ENCODE data around the gene KCNA5. TPM values are rescaled to one million over a fixed set of nuclear protein-coding genes. Genes with fewer than 3 reads are reported as not detected.

Gene KCNA5
- total RNA-seq = 1.0 to 6.7 TPM (median 6.5 TPM) in 3 replicates
- long read RNA-seq, transcript KCNA5-201 (1 exons, 2,800 nt) = major isoform, 26 of 26 reads
- long read RNA-seq, partial matches to known transcripts = 0 of 26 reads
- long read RNA-seq, other reads (novel, unspliced or antisense) = 0 of 26 reads

GRCh38 chr12:5043589-5044419 lies at the start of gene KCNA5:
TSS of gene KCNA5 (plus strand) at chr12:5043879. CDS start at chr12:5044148, 269 bp downstream.
- no peak for TF ChIP-seq CTCF (IDR thresholded peaks at IDR 0.05)
- DNase-seq (ENCODE audit: low spot score) = no peak
- H3K27ac Mint-ChIP-seq (ENCODE audit: unreplicated experiment) = no peak within 1 kb of the TSS
- peaks cover 35% of the 10 kb centered on the region for H3K4me1 Mint-ChIP-seq (ENCODE audit: low read depth)
- peaks cover 2% of the 10 kb centered on the region for H3K36me3 Mint-ChIP-seq (ENCODE audit: low read depth)
- peaks cover 68% of the 10 kb centered on the region for H3K27me3 Mint-ChIP-seq (ENCODE audit: low read depth)
- H3K9me3 Mint-ChIP-seq (ENCODE audit: low read depth) = no peaks in the 10 kb centered on the region
- H3K4me3 Mint-ChIP-seq (ENCODE audit: unreplicated experiment) = peak within 1 kb of the TSS; percentile 48

DNA sequence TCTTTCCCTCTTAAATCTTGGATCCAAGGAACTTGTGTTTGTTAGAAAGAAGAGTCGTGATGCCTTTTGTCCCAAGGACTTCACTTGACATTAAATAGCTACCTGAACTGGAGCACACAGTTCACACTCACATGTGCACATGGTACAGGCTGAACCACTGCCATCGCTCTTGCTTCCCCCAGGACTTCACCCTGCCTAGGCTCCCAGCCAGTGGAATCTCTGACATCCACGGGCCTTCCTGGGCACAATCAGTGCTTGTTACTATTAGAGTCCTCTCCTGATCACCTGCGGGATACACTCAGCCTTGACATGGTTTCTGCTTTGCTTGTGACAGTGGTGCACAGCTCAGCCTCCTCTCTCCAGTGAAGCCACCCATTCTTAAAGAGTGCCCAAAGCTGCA lies 49.1 kb upstream of the KCNA5 start:
- no peak for TF ChIP-seq CTCF (IDR thresholded peaks at IDR 0.05)
- no peak for DNase-seq (ENCODE audit: low spot score)
- Mint-ChIP-seq H3K27ac (ENCODE audit: unreplicated experiment) (no peak overlapping the region), H3K4me3 (ENCODE audit: unreplicated experiment) (no peak overlapping the region), H3K9me3 (ENCODE audit: low read depth) (no peaks in the 10 kb centered on the region), H3K36me3 (ENCODE audit: low read depth) (no peaks in the 10 kb centered on the region), H3K4me1 (ENCODE audit: low read depth) (peaks cover 11% of the 10 kb centered on the region), H3K27me3 (ENCODE audit: low read depth) (peaks cover 41% of the 10 kb centered on the region)

- TF ChIP-seq CTCF (IDR thresholded peaks at IDR 0.05) = no peak
- Mint-ChIP-seq H3K4me3 (ENCODE audit: unreplicated experiment) (no peak overlapping the region), H3K9me3 (ENCODE audit: low read depth) (no peaks in the 10 kb centered on the region), H3K4me1 (ENCODE audit: low read depth) (peaks cover 12% of the 10 kb centered on the region), H3K27ac (ENCODE audit: unreplicated experiment) (no peak overlapping the region), H3K27me3 (ENCODE audit: low read depth) (peaks cover 27% of the 10 kb centered on the region), H3K36me3 (ENCODE audit: low read depth) (no peaks in the 10 kb centered on the region)
- no peak for DNase-seq (ENCODE audit: low spot score)
These were observed 47.0 kb upstream of the KCNA5 start for GRCh38 chr12:4996714-4997113.

- peaks cover 18% of the 10 kb centered on the region for H3K27me3 Mint-ChIP-seq (ENCODE audit: low read depth)
- H3K4me1 Mint-ChIP-seq (ENCODE audit: low read depth) = peaks cover 22% of the 10 kb centered on the region
- peak overlapping the region; percentile 80 for H3K27ac Mint-ChIP-seq (ENCODE audit: unreplicated experiment)
- no peak overlapping the region for H3K4me3 Mint-ChIP-seq (ENCODE audit: unreplicated experiment)
- no peak for TF ChIP-seq CTCF (IDR thresholded peaks at IDR 0.05)
- H3K36me3 Mint-ChIP-seq (ENCODE audit: low read depth) = no peaks in the 10 kb centered on the region
- no peak for DNase-seq (ENCODE audit: low spot score)
- no peaks in the 10 kb centered on the region for H3K9me3 Mint-ChIP-seq (ENCODE audit: low read depth)
These were observed 45.7 kb upstream of the KCNA5 start for GRCh38 chr12:4997939-4998338.

DNA sequence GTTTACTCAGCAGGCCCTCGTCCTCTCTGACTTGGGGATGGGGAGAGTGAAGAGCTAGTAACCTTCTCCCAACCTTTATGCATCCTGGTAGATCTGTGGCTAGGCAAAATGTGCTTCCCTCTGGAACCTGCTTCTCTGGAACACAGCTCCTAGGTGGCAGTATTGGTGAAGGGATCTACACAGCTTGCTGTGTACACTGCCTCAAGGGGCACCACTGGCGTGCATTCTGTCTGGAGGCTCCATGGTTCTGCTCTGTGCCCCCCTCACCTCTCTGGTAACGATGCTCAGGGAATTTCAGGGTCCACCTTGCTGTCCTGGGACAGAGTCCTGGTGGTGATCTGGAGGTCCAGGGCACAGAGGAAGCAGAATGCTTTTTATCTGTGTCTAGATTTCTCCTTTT lies 43.5 kb upstream of the KCNA5 start:
- TF ChIP-seq CTCF (IDR thresholded peaks at IDR 0.05) = no peak
- H3K27me3 Mint-ChIP-seq (ENCODE audit: low read depth) = peaks cover 4% of the 10 kb centered on the region
- no peaks in the 10 kb centered on the region for H3K9me3 Mint-ChIP-seq (ENCODE audit: low read depth)
- H3K4me1 Mint-ChIP-seq (ENCODE audit: low read depth) = peaks cover 23% of the 10 kb centered on the region
- no peak for DNase-seq (ENCODE audit: low spot score)
- H3K36me3 Mint-ChIP-seq (ENCODE audit: low read depth) = no peaks in the 10 kb centered on the region
- H3K27ac Mint-ChIP-seq (ENCODE audit: unreplicated experiment) = no peak overlapping the region
- H3K4me3 Mint-ChIP-seq (ENCODE audit: unreplicated experiment) = no peak overlapping the region
